SU-DHL-6 (cell line): ENCODE results near the gene SPRED3.

ENCODE experiments used
- H2AFZ ChIP-seq: fragments of 200-600 bp; sonication (generic); 2 replicates; pipeline ENCODE4 v1.6.1; 2014; ENCODE audit warnings: low read depth, mild to moderate bottlenecking, moderate library complexity, mixed read lengths, antibody characterized with exemption, low read length; ENCODE audit not compliant: severe bottlenecking
- H3F3A ChIP-seq: fragments of 200-600 bp; shearing (Covaris generic); 2 replicates; pipeline ENCODE4 v1.6.0; 2016; ENCODE audit warnings: antibody characterized with exemption, mild to moderate bottlenecking; ENCODE audit not compliant: insufficient read depth
- H3K27ac ChIP-seq: fragments of 200-600 bp; sonication (generic); 2 replicates; pipeline ENCODE4 v1.5.1; 2016; ENCODE audit warnings: low read depth, mild to moderate bottlenecking, low read length, moderate library complexity, mixed read lengths
- H3K27me3 ChIP-seq: fragments of 200-600 bp; sonication (generic), shearing (Covaris generic); 2 replicates; pipeline ENCODE4 v1.6.0; 2014; ENCODE audit warnings: mild to moderate bottlenecking, low read length
- H3K36me3 ChIP-seq: fragments of 200-600 bp; sonication (generic); 2 replicates; pipeline ENCODE4 v1.6.1; 2014; ENCODE audit warnings: mild to moderate bottlenecking, low read length, mixed read lengths
- H3K4me2 ChIP-seq: fragments of 300-600, 200-600 bp; shearing (Covaris generic), sonication (generic); 2 replicates; pipeline ENCODE4 v1.6.0; 2014; ENCODE audit warnings: low read length, low read depth, mild to moderate bottlenecking; ENCODE audit not compliant: poor library complexity, severe bottlenecking
- H3K4me3 ChIP-seq: fragments of 200-600 bp; sonication (generic); 2 replicates; pipeline ENCODE4 v1.5.1; 2014; ENCODE audit warnings: antibody characterized with exemption, low read length, mild to moderate bottlenecking, mixed read lengths; ENCODE audit not compliant: insufficient read depth, poor library complexity, severe bottlenecking
- H3K79me2 ChIP-seq: fragments of 200-600 bp; sonication (generic); 2 replicates; pipeline ENCODE4 v1.6.1; 2014; ENCODE audit warnings: mild to moderate bottlenecking, low read length, moderate library complexity; ENCODE audit not compliant: insufficient read depth
- H3K9ac ChIP-seq: fragments of 200-600 bp; sonication (generic); 2 replicates; pipeline ENCODE4 v1.7.0; 2014; ENCODE audit warnings: mild to moderate bottlenecking, low read length
- H3K9me2 ChIP-seq: fragments of 200-600 bp; sonication (generic); replicated peaks from 2 replicates; pipeline ENCODE4 v1.6.1; 2014; ENCODE audit warnings: low read length; ENCODE audit not compliant: insufficient read depth
- H3K9me3 ChIP-seq: fragments of 200-600 bp; sonication (generic); 2 replicates; pipeline ENCODE4 v1.6.1; 2014; ENCODE audit warnings: low read length, mixed read lengths; ENCODE audit not compliant: insufficient read depth
- H4K20me1 ChIP-seq: fragments of 200-600 bp; sonication (generic); 2 replicates; pipeline ENCODE4 v1.6.1; 2014; ENCODE audit warnings: low read depth, mild to moderate bottlenecking, antibody characterized with exemption, low read length, moderate library complexity, mixed read lengths
- CTCF ChIP-seq: fragments of 200-600 bp; sonication (generic); IDR thresholded peaks from one replicate; pipeline ENCODE4 v1.5.1; 2017; ENCODE audit warnings: antibody characterized with exemption, mild to moderate bottlenecking, low read length, moderate library complexity; ENCODE audit not compliant: insufficient read depth, poor library complexity, severe bottlenecking
- EZH2phosphoT487 ChIP-seq: fragments of 200-600 bp; sonication (generic), shearing (Covaris generic); conservative IDR thresholded peaks from 2 replicates; pipeline ENCODE4 v1.6.1; 2018; ENCODE audit warnings: mild to moderate bottlenecking, antibody characterized with exemption, low read length, moderate library complexity, mixed read lengths

Gene SPRED3

GRCh38 chr19:38442736-38443135 lies 54.2 kb downstream of the SPRED3 start:
- Histone ChIP-seq H3K9ac (no peak overlapping the region), H3F3A (no peaks in the 10 kb centered on the region), H2AFZ (no peak overlapping the region), H3K27ac (no peak overlapping the region), H3K4me2 (no peak overlapping the region), H4K20me1 (no peaks in the 10 kb centered on the region), H3K4me3 (no peak overlapping the region), H3K27me3 (no peaks in the 10 kb centered on the region; the same call in 1 of the 2 replicates), H3K79me2 (no peaks in the 10 kb centered on the region), H3K36me3 (no peaks in the 10 kb centered on the region), H3K9me3 (no peaks in the 10 kb centered on the region), H3K9me2 (no peaks in the 10 kb centered on the region)
- TF ChIP-seq CTCF = no peak
- TF ChIP-seq EZH2phosphoT487 = no peak

- Histone ChIP-seq H3K36me3 (no peaks in the 10 kb centered on the region), H3K27ac (no peak overlapping the region), H3K79me2 (no peaks in the 10 kb centered on the region), H3K4me3 (no peak overlapping the region), H2AFZ (no peak overlapping the region), H3F3A (no peaks in the 10 kb centered on the region), H3K9me2 (no peaks in the 10 kb centered on the region), H4K20me1 (no peaks in the 10 kb centered on the region), H3K4me2 (no peak overlapping the region), H3K27me3 (no peaks in the 10 kb centered on the region; the same call in 1 of the 2 replicates), H3K9ac (no peak overlapping the region), H3K9me3 (no peaks in the 10 kb centered on the region)
- TF ChIP-seq CTCF = no peak
- TF ChIP-seq EZH2phosphoT487 = no peak
Measured at GRCh38 chr19:38443458-38443999, 55.0 kb downstream of the SPRED3 start.

GRCh38 chr19:38444026-38444425 lies 55.5 kb downstream of the SPRED3 start:
- Histone ChIP-seq H3K4me3 (no peak overlapping the region), H3F3A (no peaks in the 10 kb centered on the region), H3K9me2 (no peaks in the 10 kb centered on the region), H3K27ac (no peak overlapping the region), H2AFZ (no peak overlapping the region), H4K20me1 (no peaks in the 10 kb centered on the region), H3K36me3 (no peaks in the 10 kb centered on the region), H3K9ac (no peak overlapping the region), H3K4me2 (no peak overlapping the region), H3K79me2 (no peaks in the 10 kb centered on the region), H3K9me3 (no peaks in the 10 kb centered on the region), H3K27me3 (no peaks in the 10 kb centered on the region; the same call in 1 of the 2 replicates)
- TF ChIP-seq EZH2phosphoT487 (no peak), CTCF (no peak)
